Activated CD4-positive, alpha-beta T cell treated with anti-CD3 and anti-CD28 coated beads, Interleukin-2, Interleukin-4, amounts not matched to agents 100 ng/mL and 50 ng/mL, durations not matched to agents 16 hours and 8 hours (primary cell): ENCODE data around the gene MBD2.
"Not testable (repeated sequence)": the region's sequence is repeated elsewhere in the genome, so short reads cannot be mapped to it uniquely, and the experiment has no call there.

Source experiments
- DNase-seq: peaks from one replicate; pipeline ENCODE4 v3.0.0-alpha.2; 2020; ENCODE audit warnings: low spot score

MBD2 gene

GRCh38 chr18:54238173-54238936, 13.9 kb upstream of the MBD2 start:
- no peak for DNase-seq

DNA sequence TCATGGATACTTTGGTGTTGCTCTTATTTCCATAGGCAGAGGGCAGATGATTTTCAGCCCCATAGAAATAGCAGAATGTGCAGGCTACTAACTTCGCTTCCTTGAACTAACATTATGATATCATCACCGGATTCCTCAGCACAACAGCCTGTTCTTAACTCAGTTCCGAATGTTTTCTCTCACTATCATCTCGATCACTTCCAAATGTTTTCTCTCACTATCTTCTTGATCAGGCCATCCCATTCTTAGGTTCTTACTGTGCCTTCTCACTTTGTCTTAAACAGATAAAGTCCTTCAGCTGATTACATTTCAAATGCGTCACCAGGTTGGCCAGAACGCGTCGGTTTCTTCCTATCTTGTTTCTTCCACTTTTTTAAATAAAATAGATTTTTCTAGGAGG, 11.4 kb upstream of the MBD2 start:
- DNase-seq, result no peak

- no peak for DNase-seq
These were observed 9.3 kb upstream of the MBD2 start for GRCh38 chr18:54233747-54234146.

GRCh38 chr18:54233228-54233625, 8.8 kb upstream of the MBD2 start:
- DNase-seq, result no peak

DNA sequence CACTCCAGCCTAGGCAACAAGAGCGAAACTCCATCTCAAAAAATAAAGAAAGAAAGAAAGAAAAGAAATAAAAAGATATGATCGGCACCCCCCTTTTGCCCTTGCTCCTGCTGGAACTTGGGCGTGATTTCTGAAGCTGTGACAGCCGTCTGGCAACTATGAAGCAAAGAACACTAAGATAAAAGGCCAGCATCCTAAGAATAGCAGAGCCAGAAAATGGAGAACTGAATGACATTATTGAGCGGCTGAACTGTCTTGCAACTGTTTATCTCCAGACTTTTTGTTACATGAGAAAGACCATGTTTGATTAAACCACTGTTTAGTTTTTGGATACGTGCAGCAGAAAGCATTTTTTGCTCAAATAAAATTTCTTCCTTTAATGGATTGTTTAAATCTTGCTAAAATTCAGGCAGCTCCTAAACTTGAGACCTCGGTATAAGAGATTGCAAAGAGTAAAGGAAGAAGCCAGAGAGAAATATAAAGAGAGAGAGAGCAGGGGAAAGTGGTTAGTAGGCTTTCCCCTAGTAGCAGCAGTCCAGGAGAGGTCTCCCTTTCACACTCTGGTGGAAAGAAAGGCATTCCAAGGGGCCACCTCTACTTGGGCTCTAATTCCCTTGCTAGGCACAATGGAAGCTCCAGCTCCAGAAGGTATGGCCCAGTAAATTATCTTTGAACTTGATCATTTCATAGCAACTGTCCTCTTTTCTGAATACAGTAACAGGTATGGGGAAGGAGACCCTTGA, 8.2 kb upstream of the MBD2 start:
- DNase-seq, result no peak

GRCh38 chr18:54229421-54230059, 5.1 kb upstream of the MBD2 start:
- DNase-seq, result peak; percentile 27

DNA sequence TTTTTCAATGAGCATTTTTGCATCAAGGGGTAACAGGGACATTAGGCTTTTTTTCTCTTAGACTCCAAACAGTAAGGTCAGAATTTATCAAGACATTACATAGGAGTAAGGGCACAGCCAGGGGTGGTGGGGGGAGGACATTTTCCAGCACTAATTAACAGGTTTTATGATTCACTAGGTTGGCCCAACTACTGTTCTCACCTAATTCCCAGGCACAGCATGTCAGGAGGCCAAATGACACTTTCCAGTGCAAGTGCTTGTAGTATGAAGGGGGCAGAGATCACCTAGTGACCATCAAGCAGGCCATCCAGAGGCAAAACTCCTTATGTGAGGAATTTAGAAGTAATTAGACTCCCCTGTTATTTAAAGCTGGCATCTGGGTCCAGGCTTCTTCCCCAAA, 3.9 kb upstream of the MBD2 start:
- DNase-seq, result no peak

GRCh38 chr18:54223568-54224241, 764 bp downstream of the MBD2 start:
- DNase-seq, result peak; percentile 38

DNA sequence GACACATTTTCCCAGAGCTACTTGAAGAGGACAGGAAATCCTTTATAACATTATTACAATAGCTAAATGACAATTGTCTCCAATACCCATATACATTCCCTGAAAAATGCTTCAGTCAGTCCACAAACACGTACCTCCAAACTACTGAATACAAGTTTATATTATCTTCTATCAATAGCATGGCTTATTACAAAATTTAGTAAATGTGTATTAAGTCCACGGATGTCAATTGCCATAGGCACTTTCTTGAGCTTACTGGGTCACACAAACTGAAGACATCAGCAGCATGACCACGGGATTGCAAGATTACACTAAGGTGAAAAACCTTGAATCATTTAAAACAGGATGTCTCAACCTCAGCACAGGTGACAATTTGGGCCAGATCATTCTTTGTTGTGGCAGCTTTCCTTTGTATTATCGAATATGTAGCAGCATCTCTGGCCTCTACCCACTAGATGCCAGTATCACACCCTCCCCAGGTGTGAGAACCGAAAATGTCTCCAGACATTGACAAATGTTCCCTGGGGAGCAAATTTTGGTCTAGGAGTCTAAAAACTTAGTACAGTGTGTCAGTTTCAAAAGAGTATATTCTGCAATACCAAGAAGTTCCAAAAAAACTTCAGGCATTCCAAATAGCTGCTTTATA, 1.4 kb downstream of the MBD2 start:
- peak; percentile 70 for DNase-seq

DNA sequence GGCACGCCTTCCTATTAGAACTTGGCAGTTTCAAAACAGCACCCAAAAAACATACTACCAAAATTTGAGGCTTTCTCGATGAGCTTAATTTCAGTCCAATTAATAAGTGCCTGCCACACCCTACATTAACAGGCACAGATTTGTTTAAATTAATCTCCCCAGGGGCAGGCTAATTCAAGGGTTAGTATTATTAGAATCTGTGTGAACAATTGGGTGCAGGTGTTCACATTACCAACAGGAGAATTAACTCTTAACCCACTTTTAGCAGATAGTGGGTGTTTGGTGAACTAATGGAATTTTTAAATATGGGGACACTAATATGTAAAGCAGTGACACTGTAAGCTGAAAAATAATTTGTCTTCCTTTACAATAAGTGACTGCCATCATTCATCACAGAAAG, 4.1 kb downstream of the MBD2 start:
- DNase-seq, result no peak

DNA sequence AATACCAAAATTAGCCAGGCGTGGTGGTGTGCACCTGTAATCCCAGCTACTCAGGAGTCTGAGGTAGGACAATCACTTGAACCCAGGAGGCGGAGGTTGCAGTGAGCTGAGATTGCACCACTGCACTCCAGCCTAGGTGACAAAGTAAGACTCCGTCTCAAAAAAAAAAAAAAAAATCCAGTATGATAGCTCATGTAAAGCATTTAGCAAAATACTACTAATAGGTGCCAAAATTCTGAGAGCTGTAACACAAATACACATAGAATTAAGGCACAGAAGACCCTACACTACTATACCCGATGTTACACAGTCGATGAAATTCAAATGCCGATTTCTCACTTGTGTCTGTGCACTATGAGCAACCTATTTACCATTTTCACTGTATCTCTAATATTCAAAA, 5.7 kb downstream of the MBD2 start:
- DNase-seq, result not testable (repeated sequence)

DNA sequence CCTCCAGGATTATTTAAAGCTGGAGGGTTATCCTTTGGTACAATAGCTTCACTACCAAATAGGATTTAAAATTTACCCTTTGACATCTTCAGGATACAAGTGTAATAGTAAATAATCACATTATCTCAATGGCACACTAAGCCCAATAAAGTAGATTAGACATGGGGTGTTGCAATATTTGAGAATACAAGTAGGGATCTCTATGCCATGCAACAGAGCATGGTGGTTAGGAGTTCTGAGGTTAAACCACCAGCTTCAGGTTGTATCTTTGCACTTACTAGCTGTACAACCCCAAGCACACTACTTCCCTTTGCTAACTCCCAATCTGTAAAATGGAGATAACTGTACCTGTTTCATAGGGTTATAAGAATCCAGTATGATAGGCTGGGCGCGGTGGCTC, 6.2 kb downstream of the MBD2 start:
- no peak for DNase-seq

DNA sequence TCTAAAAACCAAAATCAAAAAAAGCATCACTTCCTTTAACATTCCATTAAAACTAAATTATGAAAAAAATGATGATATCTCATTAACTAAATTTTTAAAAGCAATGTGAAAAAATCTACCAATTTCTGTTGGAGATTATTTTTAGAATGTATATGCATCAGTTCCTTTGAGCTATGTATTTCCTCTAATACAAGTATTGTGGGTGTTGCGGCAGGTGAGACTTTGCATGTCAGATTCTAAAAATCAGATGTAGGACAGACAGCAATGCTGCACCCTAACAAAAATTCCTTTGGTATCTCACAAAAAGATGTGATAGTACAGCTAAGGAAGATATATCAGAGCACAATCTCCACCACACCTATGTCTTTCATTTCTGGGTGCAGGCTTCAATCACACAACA, 6.8 kb downstream of the MBD2 start:
- DNase-seq, result no peak

DNA sequence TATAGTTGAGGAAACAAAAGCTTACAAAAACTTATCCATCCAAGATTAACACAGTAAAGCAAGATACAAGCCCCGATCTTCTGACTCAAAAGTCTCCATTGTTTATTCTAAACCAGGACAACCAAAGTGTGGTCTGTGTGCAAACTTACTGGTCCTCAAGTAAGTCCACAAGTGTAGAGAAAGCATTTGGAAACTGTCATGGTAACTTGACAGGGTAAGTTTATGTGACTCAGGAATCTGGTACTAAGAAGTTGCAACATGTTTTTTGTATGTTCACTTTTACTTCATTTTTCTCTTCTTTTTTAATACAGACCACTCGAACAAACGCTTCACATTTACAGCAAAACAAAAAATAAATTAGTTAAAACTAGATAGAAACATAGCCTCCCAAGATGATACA, 9.4 kb downstream of the MBD2 start:
- DNase-seq, result peak; percentile 21

DNA sequence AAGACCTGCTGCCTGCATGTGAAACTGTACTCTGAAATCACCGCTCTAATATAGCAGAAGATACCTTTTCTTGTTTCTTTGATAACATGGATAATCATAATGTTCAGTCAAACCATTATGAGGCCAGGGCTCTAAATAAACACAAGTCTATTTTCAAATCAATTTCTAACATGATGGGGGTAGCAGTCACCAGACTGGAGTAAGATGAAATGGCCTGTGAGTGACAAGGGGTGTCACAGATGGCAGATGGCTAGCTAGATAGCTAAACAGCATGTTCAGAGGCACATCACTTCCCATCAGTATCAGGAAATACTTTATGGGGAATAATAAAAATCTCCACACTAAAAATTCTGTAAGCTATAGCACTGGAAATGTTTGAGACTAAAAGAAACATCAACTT, 14.0 kb downstream of the MBD2 start:
- no peak for DNase-seq

- peak; percentile 56 for DNase-seq
These were observed 14.8 kb downstream of the MBD2 start for GRCh38 chr18:54209471-54210180.

DNA sequence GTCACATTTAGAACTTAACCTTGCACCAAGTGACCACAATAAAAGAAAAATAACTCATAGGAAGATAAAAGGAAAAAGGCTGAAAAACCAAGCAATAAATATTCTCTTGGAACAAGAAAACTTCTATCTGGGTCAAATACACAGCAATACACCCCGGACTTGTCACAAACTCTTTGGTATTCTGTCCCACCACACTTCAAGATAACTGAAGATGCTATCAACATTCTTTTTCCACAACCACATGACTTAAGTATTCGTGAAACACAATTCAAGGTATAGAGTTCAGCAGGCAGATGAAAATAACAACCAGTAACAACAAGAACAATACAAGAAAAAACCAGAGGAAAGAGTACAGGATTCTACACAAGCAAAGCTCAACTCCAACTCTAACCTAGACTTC, 18.0 kb downstream of the MBD2 start:
- DNase-seq, result no peak

DNA sequence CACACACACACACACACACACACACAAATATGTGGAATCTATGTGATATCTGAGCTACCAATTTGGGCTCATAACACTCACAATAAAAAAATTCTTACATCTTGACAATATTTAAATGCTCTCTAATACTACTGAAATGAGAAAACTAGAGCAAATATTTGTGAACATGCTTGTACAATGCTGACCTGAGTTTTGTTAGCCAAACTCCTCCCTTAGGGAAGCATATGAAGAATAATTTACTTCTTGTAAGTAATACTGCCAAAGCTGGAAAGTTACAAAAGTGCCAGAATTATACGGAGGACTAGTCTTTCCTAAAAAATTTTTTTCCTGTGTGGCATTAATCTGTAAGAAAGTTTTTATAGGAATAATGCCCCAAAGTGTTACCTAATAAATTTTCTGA, 18.5 kb downstream of the MBD2 start:
- no peak for DNase-seq

- not testable (repeated sequence) for DNase-seq
These were observed 19.0 kb downstream of the MBD2 start for GRCh38 chr18:54205448-54205847.

DNA sequence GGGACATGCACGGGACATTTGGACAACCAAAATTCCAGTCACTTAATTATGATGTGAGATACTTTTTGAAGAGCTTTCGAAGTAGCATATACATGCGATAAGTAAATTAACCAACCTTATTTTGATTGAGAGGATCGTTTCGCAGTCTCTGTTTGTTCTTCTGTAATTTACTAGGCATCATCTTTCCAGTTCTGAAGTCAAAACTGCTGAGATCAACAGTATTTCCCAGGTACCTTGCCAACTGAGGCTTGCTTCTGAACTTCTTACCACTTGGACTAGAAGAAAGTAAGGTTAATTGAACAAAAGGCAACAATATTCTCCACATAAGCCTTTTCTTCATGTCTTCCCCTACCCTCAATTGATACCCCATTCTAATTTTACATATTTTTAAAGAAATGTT, 19.6 kb downstream of the MBD2 start:
- DNase-seq, result no peak

DNA sequence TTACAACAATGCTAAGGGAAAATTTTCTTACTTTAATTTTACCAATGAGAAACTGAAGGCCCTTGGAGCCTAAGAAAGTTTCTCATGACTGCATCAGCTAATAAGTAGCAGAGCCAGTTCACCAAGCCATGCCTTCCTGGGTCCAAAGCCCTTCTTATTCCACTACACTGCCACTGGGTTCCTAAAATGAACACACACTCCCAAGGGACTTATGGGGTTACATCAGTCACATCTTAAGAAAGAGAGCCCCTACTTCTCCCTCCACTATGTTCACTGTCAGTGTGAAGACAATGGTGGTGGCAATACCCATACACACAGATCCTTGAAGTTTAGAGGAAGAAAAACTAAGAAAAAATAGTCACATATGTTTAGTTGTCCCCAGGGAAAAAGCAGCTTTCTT, 20.6 kb downstream of the MBD2 start:
- no peak for DNase-seq

DNA sequence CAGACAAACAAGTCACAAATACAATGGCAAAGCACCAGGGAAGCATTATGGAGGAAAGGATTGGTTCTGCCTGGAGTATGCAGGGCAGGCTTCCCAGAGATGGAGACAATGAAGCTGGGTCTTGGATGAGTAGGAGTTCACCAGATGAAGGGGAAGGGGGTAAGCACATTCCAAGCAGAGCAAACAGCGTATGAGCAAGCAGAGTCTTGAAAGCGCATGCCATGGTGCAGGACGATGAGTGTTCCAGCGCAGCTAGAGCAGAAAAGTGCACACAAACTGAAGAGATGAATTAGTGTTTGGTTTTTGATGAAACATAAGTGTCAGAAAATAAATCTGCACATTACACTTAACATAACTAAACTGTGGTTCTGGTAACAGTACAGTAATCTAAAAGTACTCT, 21.6 kb downstream of the MBD2 start:
- DNase-seq, result no peak
